Measurements from ENCODE around the gene ANO1. TPM values are rescaled to one million over a fixed set of nuclear protein-coding genes. Genes with fewer than 3 reads are reported as not detected.

The ANO1 gene
- total RNA-seq, 1 donor from 2014 or later = 7.7 TPM

DNA sequence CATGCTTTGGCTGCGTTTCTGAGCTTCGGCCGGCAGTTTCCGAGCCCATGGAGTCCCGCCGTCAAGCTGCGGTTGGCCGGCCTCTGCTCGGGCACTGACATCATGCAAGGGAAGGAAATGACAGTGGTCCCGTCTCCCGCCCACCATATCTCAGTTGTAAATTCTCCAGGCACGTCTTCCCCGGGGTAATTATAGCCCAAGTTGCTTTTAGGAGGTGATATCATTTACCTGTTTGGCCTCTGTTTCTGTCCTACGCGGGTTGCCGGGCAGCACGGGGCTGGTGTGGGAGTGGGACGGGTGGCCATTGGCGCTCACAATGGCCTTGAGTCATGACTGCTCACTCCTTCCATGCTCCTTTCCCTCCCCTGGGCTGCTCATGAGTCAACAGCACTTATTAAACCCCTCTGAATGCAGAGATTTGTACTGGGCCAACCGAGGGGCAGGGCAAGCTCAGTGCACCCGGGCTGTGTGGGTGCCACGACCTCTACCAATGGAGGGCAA is 4.2 kb upstream of the ANO1 start:
- Histone ChIP-seq H3K9me3 (replicated peaks) (no peaks in the 10 kb centered on the region), H3K36me3 (no peaks in the 10 kb centered on the region), H3K4me1 (peaks cover 42% of the 10 kb centered on the region), H3K4me3 (no peak overlapping the region), H3K27me3 (ENCODE audit: low read depth) (peaks cover 96% of the 10 kb centered on the region), H3K27ac (replicated peaks) (no peak overlapping the region)
- TF ChIP-seq, protein P1, sequence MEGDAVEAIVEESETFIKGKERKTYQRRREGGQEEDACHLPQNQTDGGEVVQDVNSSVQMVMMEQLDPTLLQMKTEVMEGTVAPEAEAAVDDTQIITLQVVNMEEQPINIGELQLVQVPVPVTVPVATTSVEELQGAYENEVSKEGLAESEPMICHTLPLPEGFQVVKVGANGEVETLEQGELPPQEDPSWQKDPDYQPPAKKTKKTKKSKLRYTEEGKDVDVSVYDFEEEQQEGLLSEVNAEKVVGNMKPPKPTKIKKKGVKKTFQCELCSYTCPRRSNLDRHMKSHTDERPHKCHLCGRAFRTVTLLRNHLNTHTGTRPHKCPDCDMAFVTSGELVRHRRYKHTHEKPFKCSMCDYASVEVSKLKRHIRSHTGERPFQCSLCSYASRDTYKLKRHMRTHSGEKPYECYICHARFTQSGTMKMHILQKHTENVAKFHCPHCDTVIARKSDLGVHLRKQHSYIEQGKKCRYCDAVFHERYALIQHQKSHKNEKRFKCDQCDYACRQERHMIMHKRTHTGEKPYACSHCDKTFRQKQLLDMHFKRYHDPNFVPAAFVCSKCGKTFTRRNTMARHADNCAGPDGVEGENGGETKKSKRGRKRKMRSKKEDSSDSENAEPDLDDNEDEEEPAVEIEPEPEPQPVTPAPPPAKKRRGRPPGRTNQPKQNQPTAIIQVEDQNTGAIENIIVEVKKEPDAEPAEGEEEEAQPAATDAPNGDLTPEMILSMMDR (IDR thresholded peaks at IDR 0.05; ENCODE audit: borderline replicate concordance) = no peak
- DNase-seq = no peak
- intact Hi-C loops (cut with micrococcal nuclease) = no loop called here

DNA sequence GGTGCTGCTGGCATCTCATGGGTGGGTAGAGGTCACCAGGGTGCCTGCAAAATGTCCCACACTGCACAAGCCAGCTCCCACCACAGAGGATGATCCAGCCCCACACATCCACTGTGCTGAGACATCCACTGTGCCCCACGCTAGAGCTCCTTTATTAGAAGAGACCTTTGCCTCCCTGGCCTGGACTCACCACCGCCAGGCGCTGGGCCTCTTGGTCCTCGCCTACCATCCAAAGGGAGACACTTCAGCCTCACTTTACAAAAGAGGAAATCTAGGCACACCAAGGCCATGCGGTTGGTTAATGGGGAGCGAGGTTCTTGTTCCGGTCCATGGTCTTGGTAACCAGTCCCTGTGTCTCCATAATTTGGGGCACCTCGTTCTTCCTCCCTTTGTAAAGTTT is 3.4 kb upstream of the ANO1 start:
- DNase-seq = no peak
- H3K4me1 ChIP-seq = peaks cover 45% of the 10 kb centered on the region
- no peaks in the 10 kb centered on the region for H3K36me3 ChIP-seq
- H3K4me3 ChIP-seq = no peak overlapping the region
- no peaks in the 10 kb centered on the region for H3K9me3 ChIP-seq (replicated peaks)
- TF ChIP-seq, protein P1 (IDR thresholded peaks at IDR 0.05; ENCODE audit: borderline replicate concordance) = no peak
- intact Hi-C loops (cut with micrococcal nuclease) = no loop called here
- H3K27me3 ChIP-seq (ENCODE audit: low read depth) = peaks cover 97% of the 10 kb centered on the region
- H3K27ac ChIP-seq (replicated peaks) = no peak overlapping the region

DNA sequence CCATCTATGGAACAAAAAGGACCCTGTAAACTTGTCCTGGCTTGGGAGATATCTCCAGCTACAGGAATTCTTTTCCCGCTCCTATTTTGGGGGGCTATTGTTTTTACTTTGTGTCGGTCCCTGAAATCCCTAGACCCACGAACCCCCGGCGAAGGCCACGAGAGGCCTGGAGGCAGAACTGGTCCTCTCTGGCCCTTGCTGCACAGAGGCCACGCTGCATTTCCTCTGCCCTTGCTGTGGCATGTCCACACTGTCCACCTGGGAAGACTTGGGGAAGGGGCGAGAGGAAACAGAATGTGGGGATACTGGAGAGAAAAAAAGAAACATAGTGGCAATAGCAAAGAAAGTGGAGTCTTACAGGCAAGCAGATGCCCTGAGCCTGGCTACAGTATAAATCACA is 2.3 kb upstream of the ANO1 start:
- H3K27ac ChIP-seq (replicated peaks) = peak overlapping the region; percentile 5
- H3K4me1 ChIP-seq = peaks cover 45% of the 10 kb centered on the region

DNA sequence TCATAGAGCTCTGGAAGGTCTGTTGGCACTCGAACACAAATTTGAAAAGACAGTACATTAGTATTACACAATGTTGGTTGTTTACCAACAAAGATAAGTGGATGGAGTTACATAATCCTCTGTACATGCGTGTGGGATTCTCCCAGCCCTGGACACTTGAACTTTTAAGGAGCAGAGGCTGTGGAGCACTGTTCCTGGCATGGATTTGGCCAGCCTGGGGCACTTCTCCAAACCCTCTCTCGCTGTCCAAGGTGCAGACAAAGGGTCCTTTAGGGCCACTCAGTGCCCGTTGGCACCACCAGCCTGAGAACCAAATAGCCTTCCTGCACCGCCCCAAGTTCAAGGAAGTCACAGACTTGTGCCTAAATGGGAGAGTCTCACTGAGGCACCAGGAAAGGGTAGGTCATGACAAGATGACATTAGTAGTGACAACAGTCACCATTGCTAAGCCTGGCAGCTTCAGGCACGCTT is 1.6 kb upstream of the ANO1 start:
- peaks cover 86% of the 10 kb centered on the region for H3K27me3 ChIP-seq (ENCODE audit: low read depth)
- H3K4me3 ChIP-seq = no peak overlapping the region
- peaks cover 45% of the 10 kb centered on the region for H3K4me1 ChIP-seq
- no peaks in the 10 kb centered on the region for H3K36me3 ChIP-seq
- intact Hi-C loops (cut with micrococcal nuclease) = no loop called here
- no peaks in the 10 kb centered on the region for H3K9me3 ChIP-seq (replicated peaks)
- TF ChIP-seq, protein P1 (IDR thresholded peaks at IDR 0.05; ENCODE audit: borderline replicate concordance) = no peak
- H3K27ac ChIP-seq (replicated peaks) = peak overlapping the region; percentile 33
- DNase-seq = no peak

More for the DNA sequence above, 2.3 kb upstream of the ANO1 start:
- Histone ChIP-seq H3K9me3 (replicated peaks) (no peaks in the 10 kb centered on the region), H3K4me3 (no peak overlapping the region), H3K27me3 (ENCODE audit: low read depth) (peaks cover 92% of the 10 kb centered on the region), H3K36me3 (no peaks in the 10 kb centered on the region)
- TF ChIP-seq, protein P1 (IDR thresholded peaks at IDR 0.05; ENCODE audit: borderline replicate concordance) = no peak
- DNase-seq = no peak
- intact Hi-C loops (cut with micrococcal nuclease) = no loop called here

DNA sequence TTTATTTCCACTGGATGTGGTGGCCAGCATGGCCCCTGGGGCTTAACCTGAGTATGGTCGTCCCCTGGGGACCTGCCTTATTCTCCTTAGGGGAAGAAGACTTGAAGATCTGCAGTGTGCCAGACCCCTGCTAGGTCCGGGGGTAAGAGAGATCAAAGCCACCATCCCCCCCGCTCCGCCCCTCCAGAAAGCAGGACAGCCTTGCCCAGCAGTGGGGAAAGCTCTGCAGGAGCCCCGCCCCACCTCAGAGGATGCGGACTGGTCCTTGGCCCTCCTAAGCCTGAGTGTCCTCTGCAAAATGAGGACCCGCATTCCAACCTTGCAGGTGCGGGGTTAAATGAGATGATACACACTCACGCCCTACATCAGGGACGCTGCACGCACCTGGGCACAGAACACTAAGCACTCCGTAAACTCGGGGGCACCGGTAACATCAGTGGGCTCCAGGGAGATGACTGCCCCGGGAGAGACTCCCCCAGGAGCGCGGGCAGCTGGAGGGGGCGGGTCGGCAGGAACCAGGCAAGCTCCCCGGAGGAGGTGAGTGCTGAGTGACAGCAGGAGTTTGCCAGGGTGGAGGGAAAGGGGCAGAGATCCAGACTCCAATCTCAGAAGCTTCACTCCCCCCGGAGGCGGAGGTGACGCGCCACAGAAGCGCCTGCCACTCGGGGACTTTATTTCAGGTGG is 564 bp upstream of the ANO1 start:
- intact Hi-C loops (cut with micrococcal nuclease) = no loop called here

More for the DNA sequence above, 564 bp upstream of the ANO1 start:
- peaks cover 35% of the 10 kb centered on the region for H3K4me1 ChIP-seq
- H3K27ac ChIP-seq (replicated peaks) = peak overlapping the region; percentile 72
- H3K9me3 ChIP-seq (replicated peaks) = no peaks in the 10 kb centered on the region
- no peak for DNase-seq
- peak overlapping the region; percentile 61 for H3K4me3 ChIP-seq
- peaks cover 79% of the 10 kb centered on the region for H3K27me3 ChIP-seq (ENCODE audit: low read depth)
- TF ChIP-seq, protein P1 (IDR thresholded peaks at IDR 0.05; ENCODE audit: borderline replicate concordance) = no peak
- H3K36me3 ChIP-seq = no peaks in the 10 kb centered on the region

Measured in left ventricle myocardium inferior (tissue), 1 donor.